Hindlimb muscle (tissue), 1 donor: ENCODE measurements around the gene NDUFAF5. TPM values are rescaled to one million over a fixed set of nuclear protein-coding genes. Genes with fewer than 3 reads are reported as not detected.
"Not testable (repeated sequence)": the region's sequence is repeated elsewhere in the genome, so short reads cannot be mapped to it uniquely, and the experiment has no call there.

Experiments used
- DNase-seq: peaks from one replicate; pipeline ENCODE4 v3.0.0-alpha.2; 2013
- polyA plus RNA-seq: library from polyadenylated mRNA; unstranded; fragments of 120-200 nt; gene quantifications from one replicate; pipeline ENCODE4 v1.2.1, GENCODE V29; 2013; ENCODE audit not compliant: insufficient read length

NDUFAF5 gene, protein sequence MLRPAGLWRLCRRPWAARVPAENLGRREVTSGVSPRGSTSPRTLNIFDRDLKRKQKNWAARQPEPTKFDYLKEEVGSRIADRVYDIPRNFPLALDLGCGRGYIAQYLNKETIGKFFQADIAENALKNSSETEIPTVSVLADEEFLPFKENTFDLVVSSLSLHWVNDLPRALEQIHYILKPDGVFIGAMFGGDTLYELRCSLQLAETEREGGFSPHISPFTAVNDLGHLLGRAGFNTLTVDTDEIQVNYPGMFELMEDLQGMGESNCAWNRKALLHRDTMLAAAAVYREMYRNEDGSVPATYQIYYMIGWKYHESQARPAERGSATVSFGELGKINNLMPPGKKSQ
- polyA plus RNA-seq = 20.7 TPM

DNA sequence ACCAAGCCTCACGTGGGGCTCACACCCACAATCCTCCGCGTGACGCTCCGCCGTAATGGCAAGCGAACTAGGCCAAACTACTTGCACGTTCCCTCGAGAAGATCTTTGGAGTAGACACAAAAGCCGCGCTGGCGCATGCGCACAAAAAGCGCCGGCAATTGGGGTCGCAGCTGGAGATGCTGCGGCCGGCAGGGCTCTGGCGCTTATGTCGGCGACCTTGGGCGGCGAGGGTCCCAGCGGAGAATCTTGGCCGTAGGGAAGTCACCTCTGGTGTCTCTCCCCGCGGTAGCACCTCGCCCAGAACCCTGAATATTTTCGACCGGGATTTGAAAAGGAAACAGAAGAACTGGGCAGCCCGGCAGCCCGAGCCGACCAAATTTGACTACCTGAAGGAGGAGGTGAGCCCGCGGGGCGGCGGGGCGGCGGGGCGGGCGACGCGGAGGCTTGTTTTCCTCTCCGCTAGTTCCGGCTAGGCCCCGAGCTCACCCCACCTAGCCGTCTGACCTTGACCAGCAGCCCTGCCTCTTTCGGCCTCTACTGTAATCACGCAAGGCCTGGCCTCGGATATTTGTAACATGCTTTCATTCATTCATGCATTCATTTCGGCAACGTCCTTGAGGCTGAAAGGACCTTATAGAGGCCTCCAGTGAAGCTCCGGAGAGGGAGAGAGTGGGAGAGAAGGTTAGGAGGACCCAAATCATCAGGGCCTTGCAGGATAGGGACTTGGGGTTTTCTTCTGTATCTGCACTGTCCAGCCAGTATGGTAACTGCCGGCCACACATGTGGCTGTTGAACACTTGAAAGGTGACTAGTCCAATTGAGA is at the start of gene NDUFAF5, which contains the start of gene ESF1:
TSS of gene NDUFAF5 (plus strand) at position 136 of the 823 bp plus-strand sequence. CDS start at position 177, 41 bp downstream.
TSS of gene ESF1 (minus strand) at position 27 of the 823 bp plus-strand sequence. CDS start 1,779 bp downstream, outside the sequence.
- peak; percentile 95 for DNase-seq

DNA sequence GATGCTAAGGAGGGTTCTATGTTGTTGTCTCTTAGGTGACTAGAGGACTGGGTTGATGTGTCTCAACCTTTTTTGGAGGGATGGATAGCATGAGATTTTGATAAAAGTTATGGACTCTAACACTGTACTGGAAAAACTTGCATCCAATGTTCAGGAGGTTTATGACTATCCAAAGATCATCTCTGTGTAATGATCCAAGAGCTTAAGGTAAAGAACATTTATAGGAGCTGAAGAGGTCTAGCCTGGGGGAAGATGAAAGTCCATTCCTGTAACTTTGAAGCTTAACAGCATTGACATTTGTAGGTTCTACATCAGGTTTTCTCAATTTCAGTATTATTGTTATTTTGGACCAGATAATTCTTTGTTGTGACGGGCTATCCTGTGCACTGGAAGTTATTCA is 49.0 kb upstream of the NDUFAF5 start:
- DNase-seq = no peak

DNA sequence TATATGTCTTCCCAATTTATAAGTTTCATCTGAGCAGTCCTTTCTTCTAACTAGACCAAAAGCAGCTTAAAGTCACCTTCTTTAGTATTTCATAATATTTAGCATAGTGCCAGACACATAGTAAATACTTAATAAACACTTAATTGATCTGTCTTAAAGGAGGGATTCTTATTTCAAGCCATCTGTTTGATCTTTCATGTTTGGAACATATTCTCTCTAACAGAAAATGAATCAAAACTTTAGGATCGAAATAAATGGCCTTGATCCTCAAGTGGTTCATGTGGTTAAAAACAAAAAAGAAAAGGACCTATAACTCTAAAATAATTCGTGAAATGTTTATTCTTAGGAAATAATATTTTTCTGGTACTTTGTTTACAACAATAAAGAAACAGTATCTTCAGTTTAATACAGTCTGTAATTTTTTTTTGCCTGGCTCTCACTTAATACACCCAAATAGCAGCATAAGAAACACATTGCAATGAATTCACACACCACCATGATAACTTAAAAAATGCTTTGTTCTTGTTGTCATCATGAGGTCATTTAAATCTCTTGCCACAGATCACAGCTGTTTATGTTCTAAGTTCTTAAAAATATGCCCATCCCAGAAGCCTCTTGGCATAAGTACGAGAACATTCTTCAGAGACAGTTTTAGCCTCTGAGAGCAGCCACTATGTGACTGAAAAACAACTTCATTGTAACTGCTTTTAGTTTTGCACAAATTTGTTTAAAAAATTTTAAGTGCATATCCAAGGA is 48.2 kb upstream of the NDUFAF5 start:
- DNase-seq = peak; percentile 18

DNA sequence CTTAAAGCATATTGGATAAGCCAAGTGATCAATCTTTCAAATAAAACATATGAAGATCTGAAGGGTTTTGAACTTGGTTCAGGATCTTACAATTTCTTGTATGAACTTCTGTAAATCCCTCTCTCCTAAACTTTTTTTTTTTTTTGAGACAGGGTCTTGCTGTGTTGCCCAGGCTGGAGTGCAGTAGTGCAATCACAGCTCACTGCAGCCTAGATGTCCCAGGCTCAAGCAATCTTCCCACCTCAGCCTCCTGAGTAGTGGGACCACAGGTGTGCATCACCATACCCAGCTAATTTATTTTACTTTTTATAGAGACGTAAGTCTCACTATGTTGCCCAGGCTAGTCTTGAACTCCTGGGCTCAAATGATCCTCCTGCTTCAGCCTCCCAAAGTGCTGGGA is 46.6 kb upstream of the NDUFAF5 start:
- not testable (repeated sequence) for DNase-seq

DNA sequence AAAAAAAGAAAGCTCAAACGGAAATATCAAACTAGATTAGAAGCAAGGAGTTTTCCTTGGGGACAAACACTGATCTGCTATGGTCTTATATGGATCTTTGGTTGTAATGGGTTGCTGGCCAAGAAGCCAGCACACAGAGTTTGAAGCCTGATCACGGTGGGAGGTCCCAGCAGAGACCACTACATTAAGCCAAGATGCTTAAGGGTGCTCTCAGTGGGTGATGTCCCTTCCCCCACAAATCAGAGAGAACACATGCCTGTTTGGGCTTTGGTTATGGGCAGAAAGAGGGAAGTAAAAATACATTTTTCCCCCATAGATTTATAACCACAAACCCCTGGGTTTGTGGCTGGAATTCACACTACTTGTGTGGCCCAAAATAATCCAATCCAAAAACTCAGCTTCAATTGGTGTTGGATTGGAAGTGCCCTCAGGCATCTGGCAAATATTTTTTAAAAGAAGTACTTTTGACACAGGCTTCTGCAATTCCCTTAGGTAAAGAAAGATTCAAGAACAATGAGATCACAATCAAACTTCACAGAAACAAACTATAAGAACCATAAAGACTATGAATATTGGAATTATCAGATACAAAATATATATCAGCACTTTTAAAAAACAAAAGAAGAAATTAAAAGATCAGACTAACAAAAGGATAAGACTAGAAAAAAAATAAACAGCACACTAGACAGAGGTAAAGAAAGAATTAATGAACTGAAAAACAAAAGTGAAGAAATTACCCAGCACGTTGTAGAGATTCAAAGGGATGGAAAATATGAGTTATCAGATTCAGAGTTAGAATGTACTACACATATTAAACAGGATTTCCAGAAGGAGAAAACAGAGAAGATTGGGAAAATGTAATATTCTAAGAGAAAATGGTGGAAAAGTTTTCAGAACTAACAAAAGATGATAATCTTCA is 44.8 kb upstream of the NDUFAF5 start:
- no peak for DNase-seq

DNA sequence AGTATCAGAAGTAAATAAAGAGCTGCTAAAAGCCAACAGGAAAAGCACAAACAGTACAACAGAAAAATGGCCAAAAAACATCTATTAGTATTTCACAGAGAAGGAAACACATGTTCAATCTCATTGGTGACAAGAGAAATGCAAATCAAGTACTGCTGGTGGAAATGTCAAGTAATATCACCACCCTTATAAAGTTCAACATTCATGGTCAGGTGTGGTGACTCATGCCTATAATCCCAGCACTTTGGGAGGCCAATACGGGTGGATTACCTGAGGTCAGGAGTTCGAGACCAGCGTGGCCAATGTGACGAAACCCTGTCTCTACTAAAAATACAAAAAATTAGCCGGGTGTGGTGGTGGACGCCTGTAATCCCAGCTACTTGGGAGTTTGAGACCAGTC is 42.9 kb upstream of the NDUFAF5 start:
- no peak for DNase-seq

DNA sequence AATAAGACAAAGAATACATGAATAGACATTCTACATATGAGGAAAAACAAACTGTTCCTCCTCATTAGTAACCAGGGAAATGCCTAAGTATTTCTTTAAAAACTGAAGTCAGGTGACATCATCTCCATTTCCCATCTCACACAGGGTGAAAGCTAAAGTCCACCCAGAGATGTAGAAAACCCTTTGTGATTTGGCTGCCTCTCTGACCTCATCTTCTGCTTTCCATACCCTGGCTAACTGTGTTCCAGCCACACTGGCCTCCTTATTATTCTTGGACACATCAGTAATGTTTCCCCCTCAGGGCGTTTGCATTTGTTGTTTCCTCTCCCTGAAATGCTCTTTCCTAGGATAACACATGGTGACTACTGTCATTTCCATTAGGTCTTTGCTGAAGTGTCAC is 40.5 kb upstream of the NDUFAF5 start:
- no peak for DNase-seq

DNA sequence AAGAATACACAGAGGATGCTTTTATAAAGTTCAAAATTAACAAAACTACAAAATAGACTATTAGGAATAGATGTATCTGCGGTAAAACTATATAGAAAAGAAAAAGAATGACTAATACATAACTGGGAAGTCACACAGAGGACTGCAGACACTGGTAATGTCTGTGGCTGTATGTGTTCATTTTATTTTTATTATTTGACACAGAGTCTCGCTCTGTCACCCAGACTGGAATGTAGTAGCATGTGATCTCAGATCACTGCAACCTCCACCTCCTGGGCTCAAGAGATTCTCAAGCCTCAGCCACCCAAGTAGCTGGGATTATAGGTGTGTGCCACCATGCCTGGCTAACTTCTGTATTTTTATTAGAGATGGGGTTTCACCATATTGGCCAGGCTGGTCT is 39.0 kb upstream of the NDUFAF5 start:
- DNase-seq = no peak

DNA sequence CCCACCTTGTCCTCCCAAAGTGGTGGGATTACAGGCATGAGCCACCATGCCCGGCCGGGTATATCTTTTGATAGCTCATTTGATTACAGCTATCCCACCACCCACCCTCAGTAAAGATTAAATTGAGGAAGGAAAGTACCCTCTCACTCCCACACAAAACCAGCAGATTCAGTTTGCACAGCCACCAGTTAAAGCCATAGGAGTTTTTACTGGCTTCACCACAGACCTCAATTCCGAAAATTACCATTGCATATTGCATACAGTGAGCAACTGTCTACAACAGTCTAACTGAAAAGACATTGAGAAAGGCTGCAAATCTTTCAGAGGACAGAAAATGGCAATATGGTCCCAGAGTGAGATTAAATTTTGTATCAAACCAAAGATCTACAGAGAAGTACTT is 35.0 kb upstream of the NDUFAF5 start:
- no peak for DNase-seq

DNA sequence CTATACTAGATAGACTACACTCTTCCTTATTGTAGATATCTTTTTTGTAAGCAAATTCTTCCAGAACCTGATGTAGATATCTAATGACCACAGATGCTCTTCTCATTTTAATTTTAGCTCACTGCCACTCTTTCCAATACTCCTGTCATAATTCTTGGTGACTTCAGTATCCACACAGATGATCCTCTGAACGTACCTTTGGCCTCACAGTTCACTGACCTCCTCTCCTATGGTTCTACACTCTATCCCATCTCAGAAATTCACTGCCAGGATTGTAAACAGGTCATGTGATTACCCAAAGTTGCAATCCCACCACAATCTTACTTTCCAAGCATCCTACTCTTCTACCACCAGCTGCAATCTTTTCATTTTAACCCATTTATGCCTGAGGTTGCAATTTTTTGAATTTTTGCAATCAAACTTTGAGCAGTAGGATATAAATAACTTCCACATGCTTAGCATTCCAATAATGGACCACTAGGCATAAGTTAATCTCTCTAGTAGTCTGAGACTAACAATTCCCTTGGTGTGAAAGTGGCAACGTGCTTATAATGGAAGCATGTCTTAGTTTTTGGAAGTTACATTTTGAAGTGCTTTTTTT is 31.3 kb upstream of the NDUFAF5 start:
- DNase-seq = no peak

DNA sequence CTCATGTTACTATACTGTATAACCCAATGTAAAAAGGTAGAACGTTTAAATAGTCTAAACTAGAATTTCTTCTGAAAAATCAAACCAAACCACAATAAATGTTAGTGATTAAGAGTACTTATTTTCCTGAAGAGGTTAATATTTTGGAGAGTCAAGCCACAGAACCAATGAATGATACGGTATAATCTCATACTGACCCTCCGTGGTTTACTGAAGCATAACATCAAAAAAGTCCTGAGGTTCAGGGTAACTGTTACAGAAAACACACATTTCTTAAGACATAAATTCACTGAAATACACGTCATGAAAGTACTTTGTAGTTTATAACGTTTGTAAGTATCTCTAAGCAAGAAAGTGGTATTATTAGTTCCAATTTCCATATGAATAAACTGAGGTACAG is 29.0 kb upstream of the NDUFAF5 start:
- DNase-seq = no peak

DNA sequence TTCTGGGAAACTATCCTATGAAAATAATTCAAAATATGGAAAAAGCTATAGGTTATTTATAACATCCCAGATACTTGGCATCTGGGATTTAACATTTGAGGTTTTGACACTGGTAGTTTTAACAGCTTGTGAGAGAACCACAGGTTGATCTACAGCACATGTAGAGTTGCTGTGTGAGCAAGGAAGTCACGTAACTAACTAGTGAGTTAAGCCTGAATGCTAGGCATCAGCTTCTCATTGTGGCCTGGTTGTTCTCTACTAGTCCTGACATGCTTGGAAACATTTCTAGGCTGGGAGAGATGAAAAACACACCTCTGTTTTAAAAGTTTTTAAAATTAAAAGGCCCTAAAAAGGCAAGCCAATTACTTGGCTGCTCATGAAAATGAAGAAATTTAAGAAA is 28.3 kb upstream of the NDUFAF5 start:
- DNase-seq = no peak

DNA sequence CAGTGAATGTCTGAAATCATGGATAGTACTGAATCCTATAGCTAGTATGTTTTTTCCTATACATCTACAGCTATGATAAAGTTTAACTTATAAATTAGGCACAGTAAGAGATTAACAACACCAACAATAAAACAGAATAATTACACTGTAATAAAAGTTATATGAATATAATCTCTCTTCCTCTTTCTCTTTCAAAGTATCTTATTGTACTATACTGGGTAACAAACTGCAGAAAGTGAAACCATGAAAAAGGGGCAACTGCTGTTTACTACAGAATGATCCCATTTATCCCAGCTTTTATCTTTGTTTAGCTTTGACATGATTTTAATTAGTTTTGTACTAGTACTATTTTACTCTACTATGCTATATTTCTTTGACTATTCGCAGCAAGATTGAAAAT is 25.9 kb upstream of the NDUFAF5 start:
- DNase-seq = no peak

DNA sequence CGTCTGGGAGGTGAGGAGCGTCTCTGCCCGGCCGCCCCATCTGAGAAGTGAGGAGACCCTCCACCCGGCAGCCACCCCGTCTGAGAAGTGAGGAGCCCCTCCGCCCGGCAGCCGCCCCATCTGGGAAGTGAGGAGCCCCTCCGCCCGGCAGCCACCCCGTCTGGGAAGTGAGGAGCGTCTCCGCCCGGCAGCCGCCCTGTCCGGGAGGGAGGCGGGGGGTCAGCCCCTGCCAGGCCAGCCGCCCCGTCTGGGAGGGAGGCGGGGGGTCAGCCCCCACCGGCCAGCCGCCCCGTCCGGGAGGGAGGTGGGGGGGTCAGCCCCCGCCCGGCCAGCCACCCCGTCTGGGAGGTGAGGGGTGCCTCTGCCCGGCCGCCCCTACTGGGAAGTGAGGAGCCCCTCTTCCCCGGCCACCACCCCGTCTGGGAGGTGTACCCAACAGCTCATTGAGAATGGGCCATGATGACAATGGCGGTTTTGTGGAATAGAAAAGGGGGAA is 24.3 kb upstream of the NDUFAF5 start:
- DNase-seq = not testable (repeated sequence)

DNA sequence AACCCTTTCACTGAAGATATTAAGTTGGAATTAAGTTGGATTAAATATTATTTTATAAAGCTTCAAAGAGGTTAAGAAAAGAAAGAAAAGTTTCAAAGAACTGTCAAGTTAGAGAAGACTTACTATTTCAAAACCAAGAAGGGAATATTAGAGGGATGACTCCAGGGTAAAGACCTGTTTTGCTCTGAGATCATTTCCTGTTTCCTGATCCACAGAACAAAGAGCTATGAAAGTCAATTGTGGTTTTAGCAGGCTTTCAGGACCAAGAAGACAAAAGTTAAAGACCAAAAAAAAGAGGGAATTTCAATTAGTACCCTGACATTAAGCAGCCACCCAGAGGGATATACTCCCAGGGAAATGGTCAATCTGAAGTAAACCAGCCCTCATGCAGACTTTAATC is 19.5 kb upstream of the NDUFAF5 start:
- DNase-seq = no peak

DNA sequence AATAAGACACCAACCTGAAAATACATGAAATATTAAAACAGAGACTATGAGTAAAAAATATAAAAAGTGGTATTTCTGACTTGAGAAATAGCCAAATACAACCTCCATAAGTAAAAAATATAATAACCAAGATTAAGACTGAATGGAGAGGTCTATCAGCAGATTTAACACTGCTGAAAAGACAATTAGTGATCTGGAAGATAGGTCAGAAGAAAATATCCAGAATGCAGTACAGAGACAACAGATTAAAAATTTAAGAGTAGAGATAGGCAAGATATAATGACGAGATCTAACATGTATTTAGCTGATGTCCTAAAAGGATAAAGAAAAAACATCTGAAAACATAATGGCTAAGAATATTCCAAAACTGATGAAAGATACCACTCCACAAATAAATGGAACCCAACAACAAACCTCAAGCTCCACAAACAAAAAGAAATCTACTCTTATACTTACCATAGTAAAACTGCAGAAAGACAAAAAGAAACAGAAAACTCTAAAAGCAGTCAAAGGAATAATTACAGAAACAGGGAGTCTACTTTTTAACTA is 18.9 kb upstream of the NDUFAF5 start:
- DNase-seq = no peak

DNA sequence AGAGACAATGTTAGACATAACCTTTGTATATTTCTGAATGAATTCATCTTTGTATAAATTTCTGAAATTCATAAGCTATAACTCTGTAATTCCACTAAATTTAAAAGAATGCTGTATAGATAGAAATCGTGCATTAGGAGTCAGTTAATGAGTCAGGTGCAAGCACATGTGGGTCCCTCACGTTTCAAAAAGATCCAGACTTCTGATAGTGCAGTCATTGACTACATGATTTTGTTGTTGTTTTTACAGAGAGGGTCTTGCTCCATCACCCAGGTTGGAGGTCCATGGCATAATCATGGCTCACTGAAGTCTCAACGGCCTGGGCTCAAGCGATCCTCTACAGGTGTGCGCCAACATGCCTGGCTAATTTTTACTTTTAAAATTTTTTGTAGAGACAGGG is 14.7 kb upstream of the NDUFAF5 start:
- DNase-seq = no peak

DNA sequence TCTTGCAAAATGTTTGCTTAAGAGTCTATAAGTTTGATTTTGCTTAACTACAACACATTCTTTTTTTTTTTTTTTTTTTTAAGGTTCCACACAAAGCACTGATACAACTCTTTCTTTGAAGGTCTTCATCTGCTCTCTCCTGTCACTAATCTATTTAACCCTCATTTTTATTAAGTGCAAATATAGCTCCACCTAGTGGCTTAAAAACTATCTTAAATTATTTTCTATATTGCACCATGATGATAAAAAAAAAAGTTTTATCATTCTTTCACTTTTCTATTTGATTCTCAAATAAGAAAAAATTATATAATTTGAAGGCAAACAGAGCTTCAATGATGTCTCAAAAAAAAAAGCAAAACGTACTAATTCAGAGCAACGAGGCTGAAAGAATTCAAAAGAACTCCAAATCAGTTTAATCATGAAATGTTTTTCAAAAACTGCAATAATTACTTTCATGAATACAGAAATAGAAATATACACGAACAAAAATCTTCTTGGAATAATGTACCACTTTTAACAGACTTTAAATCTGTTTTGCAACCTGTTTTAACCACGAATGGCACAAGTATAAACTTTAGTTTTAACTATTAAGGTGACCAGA is 12.9 kb upstream of the NDUFAF5 start:
- DNase-seq = no peak

DNA sequence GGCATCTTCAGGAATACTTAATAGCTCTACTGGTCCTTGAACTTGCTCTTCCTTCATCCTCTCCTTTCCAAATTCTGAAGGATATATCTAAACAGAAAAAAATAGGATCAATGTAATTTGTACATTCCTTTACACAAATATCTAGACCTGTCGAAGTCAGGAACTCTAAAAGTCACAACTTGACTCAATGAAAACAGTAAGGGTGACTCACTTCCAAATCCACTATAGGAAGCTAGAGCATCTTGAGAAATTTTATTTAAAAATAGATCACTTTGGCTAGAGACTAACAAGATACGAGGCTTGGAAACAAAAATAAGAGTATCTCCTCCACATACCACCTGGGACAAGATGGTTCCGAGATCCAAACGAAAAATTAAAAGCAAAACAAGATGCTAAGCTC is 12.3 kb upstream of the NDUFAF5 start:
- no peak for DNase-seq

DNA sequence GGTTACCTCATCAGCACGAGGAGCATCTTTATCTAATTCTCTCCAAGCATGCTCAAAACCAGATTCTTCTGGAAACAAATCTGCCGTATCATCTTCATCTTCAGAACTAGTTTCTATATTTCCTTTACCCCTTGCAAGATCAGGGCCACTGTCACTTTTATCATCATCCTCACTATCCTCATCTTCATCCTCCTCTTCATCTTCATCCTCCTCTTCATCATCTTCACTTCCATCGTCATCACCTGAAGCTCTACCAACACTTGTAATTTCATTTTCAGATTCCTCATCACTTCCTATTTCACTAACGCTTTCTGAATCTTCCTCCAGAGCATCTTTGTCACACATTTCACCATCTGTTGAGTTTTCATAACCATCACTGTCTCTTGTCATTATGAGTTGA is 9.0 kb upstream of the NDUFAF5 start:
- DNase-seq = no peak
